Vagina (tissue), 2 donors: ENCODE measurements around the gene FBXL22.
"Not testable (repeated sequence)": the region's sequence is repeated elsewhere in the genome, so short reads cannot be mapped to it uniquely, and the experiment has no call there.

ENCODE experiments used
- CTCF ChIP-seq, 3 experiments: fragments of 450-650 bp in 2 of 3; fragments of 200-600 bp in 1 of 3; sonication (generic) in 1 of 3; IDR thresholded peaks; one replicate each; pipeline ENCODE4 v1.5.1; 2017 to 2019; ENCODE audit warnings: antibody characterized with exemption in 3 of 3, mild to moderate bottlenecking in 2 of 3, moderate library complexity in 2 of 3
- POLR2AphosphoS5 ChIP-seq, 2 donors: sonication (generic); formaldehyde crosslinking; IDR thresholded peaks; one replicate each; pipeline ENCODE4 v1.9.0; 2017; ENCODE audit warnings: antibody characterized with exemption in 2 of 2, mild to moderate bottlenecking in 2 of 2, low read depth in 1 of 2; ENCODE audit not compliant: insufficient read depth in 1 of 2

- TF ChIP-seq CTCF (IDR thresholded peaks at IDR 0.05); POLR2AphosphoS5 (IDR thresholded peaks at IDR 0.05; ENCODE audit: insufficient read depth in 1 of 2, low read depth in 1 of 2): not testable (repeated sequence)
Observed at GRCh38 chr15:63617627-63618026, 20.4 kb downstream of the FBXL22 start.
